T-cell (primary cell): Measurements from ENCODE around the gene TRIM32. TPM values are rescaled to one million over a fixed set of nuclear protein-coding genes. Genes with fewer than 3 reads are reported as not detected.

Experiments used
- ATAC-seq, 4 experiments: fragments of 200-7000 bp in 3 of 4; fragments of 150-1000 bp in 1 of 4; cut with Tn5 transposase; replicated peaks in 1 of 4; 1 replicate in 3 of 4; 2 replicates in 1 of 4; pipeline ENCODE4 v1.10.0; 2021; ENCODE audit warnings: moderate library complexity in 3 of 4, mild to moderate bottlenecking in 2 of 4, moderate number of reproducible peaks in 1 of 4
- CTCF ChIA-PET, 2 donors: fragments of 300-600 bp; sonication (Branson Sonifier 250); formaldehyde crosslinking; loops; one replicate each; lab custom pipeline; 2022; ENCODE audit warnings: antibody characterized with exemption in 2 of 2; lab: Charles Lee
- POLR2A ChIA-PET, 2 donors: fragments of 300-600 bp; sonication (Branson Sonifier 250); formaldehyde crosslinking; loops; one replicate each; lab custom pipeline; 2022; ENCODE audit warnings: antibody characterized with exemption in 2 of 2; lab: Charles Lee
- DNase-seq, 35 experiments: peaks; one replicate each; pipeline versions ENCODE4 v3.0.0 to v3.0.0-alpha.2; 2013 to 2023
- H3K27ac ChIP-seq: one replicate; pipeline ENCODE4 v1.5.1; 2013; ENCODE audit warnings: low read length
- H3K27me3 ChIP-seq, 2 experiments: replicated peaks in 1 of 2; 1 replicate in 1 of 2; 2 replicates in 1 of 2; pipeline versions ENCODE4 v1.6.1 to v1.7.0; 2013; ENCODE audit warnings: low read length in 1 of 2, mixed read lengths in 1 of 2; ENCODE audit not compliant: control insufficient read depth in 2 of 2, insufficient read depth in 2 of 2; ENCODE audit errors: extremely low read depth in 1 of 2
- H3K36me3 ChIP-seq, 2 donors: 1 replicate in 1 of 2; 2 replicates in 1 of 2; pipeline versions ENCODE4 v1.6.1 to v1.7.0; 2013; ENCODE audit warnings: low read length in 1 of 2; ENCODE audit not compliant: control insufficient read depth in 2 of 2, insufficient read depth in 1 of 2; ENCODE audit errors: extremely low read depth in 1 of 2
- H3K4me1 ChIP-seq, 2 experiments: 1 replicate in 1 of 2; 2 replicates in 1 of 2; pipeline versions ENCODE4 v1.6.1 to v1.7.0; 2013; ENCODE audit warnings: low read length in 2 of 2, mixed read lengths in 1 of 2; ENCODE audit not compliant: insufficient read depth in 2 of 2, control insufficient read depth in 1 of 2; ENCODE audit errors: extremely low read depth in 1 of 2
- H3K4me3 ChIP-seq, 2 donors: 1 replicate in 1 of 2; 2 replicates in 1 of 2; pipeline versions ENCODE4 v1.5.1 to v1.7.0; 2013; ENCODE audit warnings: mild to moderate bottlenecking in 2 of 2, low read length in 1 of 2, moderate library complexity in 1 of 2; ENCODE audit not compliant: control insufficient read depth in 1 of 2; ENCODE audit errors: extremely low read depth in 1 of 2
- H3K9me3 ChIP-seq: 2 replicates; pipeline ENCODE4 v1.7.0; 2013
- H3K27ac Mint-ChIP-seq, 2 donors: one replicate each; pipeline ENCODE4 v1.8.0; 2020 to 2021; ENCODE audit warnings: mild to moderate bottlenecking in 2 of 2, mixed read lengths in 2 of 2
- H3K27me3 Mint-ChIP-seq, 2 donors: one replicate each; pipeline ENCODE4 v1.8.0; 2021 to 2022; ENCODE audit warnings: mixed read lengths in 2 of 2
- H3K36me3 Mint-ChIP-seq: one replicate; pipeline ENCODE4 v1.8.0; 2021; ENCODE audit warnings: mixed read lengths
- H3K4me1 Mint-ChIP-seq, 3 donors: one replicate each; pipeline ENCODE4 v1.8.0; 2020 to 2022; ENCODE audit warnings: mixed read lengths in 3 of 3, mild to moderate bottlenecking in 1 of 3
- H3K4me3 Mint-ChIP-seq, 3 donors: one replicate each; pipeline ENCODE4 v1.8.0; 2020 to 2022; ENCODE audit warnings: mild to moderate bottlenecking in 3 of 3, mixed read lengths in 3 of 3, moderate library complexity in 3 of 3
- H3K9me3 Mint-ChIP-seq, 3 donors: one replicate each; pipeline ENCODE4 v1.8.0; 2020 to 2022; ENCODE audit warnings: mixed read lengths in 3 of 3
- WGBS: methylation state at CpG from one replicate; pipeline ENCODE4 v1.1.5; 2013; ENCODE audit warnings: missing lambda C conversion rate; ENCODE audit not compliant: insufficient coverage; 5-methylcytosine and 5-hydroxymethylcytosine counted together
- total RNA-seq, 35 experiments: library from RNA in 6 of 35; stranded (reverse) in 6 of 35; fragments of 120-200 nt in 1 of 35; gene quantifications; one replicate each; pipeline versions ENCODE4 v1.2.1 to v1.2.4 and lab custom pipeline; 2013 to 2026

Gene TRIM32
- total RNA-seq, 5 donors from 2014 or later (not counting 1 experiment from before 2014, with no cell fraction given) = 7.7 to 23.4 (median 19.8) TPM

- WGBS = 76% methylated on average over 7 of the region's 9 CpGs
These were observed 46.0 kb downstream of the TRIM32 start for GRCh38 chr9:116733010-116733641.

GRCh38 chr9:116736399-116737151 lies 49.5 kb downstream of the TRIM32 start:
- Mint-ChIP-seq H3K27ac (no peak overlapping the region), H3K36me3 (no peaks in the 10 kb centered on the region), H3K27me3 (peaks cover 17 to 24% of the 10 kb centered on the region in 2 donors), H3K4me3 (no peak overlapping the region), H3K9me3 (no peaks in the 10 kb centered on the region), H3K4me1 (peaks cover 2 to 7% (median 3%) of the 10 kb centered on the region in 3 donors)
- H3K4me1 ChIP-seq = peaks cover 0 to 6% of the 10 kb centered on the region in 2 experiments
- ChIA-PET CTCF (interaction anchor here in 1 of 2 donors (1.2 kb wide), 1 partner anchor 25 kb away, joined by 3 read pairs; no protein-coding TSS in a partner anchor), POLR2A (no interaction called here)
- no peak for DNase-seq
- H3K4me3 ChIP-seq = no peak overlapping the region
- H3K27ac ChIP-seq = no peak overlapping the region
- H3K36me3 ChIP-seq = no peaks in the 10 kb centered on the region
- WGBS = 28% methylated on average over 5 of the region's 8 CpGs
- no peaks in the 10 kb centered on the region for H3K9me3 ChIP-seq
- no peak for ATAC-seq
- H3K27me3 ChIP-seq = peaks cover 0 to 13% of the 10 kb centered on the region in 2 experiments

More at GRCh38 chr9:116733010-116733641, 46.0 kb downstream of the TRIM32 start:
- ATAC-seq = no peak
- Histone ChIP-seq H3K36me3 (no peaks in the 10 kb centered on the region), H3K4me3 (no peak overlapping the region), H3K4me1 (peaks cover 0 to 6% of the 10 kb centered on the region in 2 experiments), H3K27me3 (peaks cover 0 to 13% of the 10 kb centered on the region in 2 experiments), H3K9me3 (no peaks in the 10 kb centered on the region), H3K27ac (no peak overlapping the region)
- no peak overlapping the region for H3K27ac Mint-ChIP-seq
- ChIA-PET CTCF (no interaction called here), POLR2A (no interaction called here)
- H3K27me3 Mint-ChIP-seq = peaks cover 17 to 31% of the 10 kb centered on the region in 2 donors
- DNase-seq = no peak
- no peaks in the 10 kb centered on the region for H3K9me3 Mint-ChIP-seq
- no peak overlapping the region for H3K4me3 Mint-ChIP-seq
- H3K4me1 Mint-ChIP-seq = peaks cover 2 to 7% (median 3%) of the 10 kb centered on the region in 3 donors
- no peaks in the 10 kb centered on the region for H3K36me3 Mint-ChIP-seq

- Histone ChIP-seq H3K4me3 (no peak overlapping the region), H3K27ac (no peak overlapping the region), H3K9me3 (no peaks in the 10 kb centered on the region), H3K36me3 (no peaks in the 10 kb centered on the region), H3K27me3 (peaks cover 0 to 13% of the 10 kb centered on the region in 2 experiments), H3K4me1 (peaks cover 0 to 6% of the 10 kb centered on the region in 2 experiments)
- Mint-ChIP-seq H3K36me3 (no peaks in the 10 kb centered on the region), H3K27ac (no peak overlapping the region), H3K4me1 (peaks cover 2 to 7% (median 3%) of the 10 kb centered on the region in 3 donors), H3K9me3 (no peaks in the 10 kb centered on the region), H3K4me3 (no peak overlapping the region), H3K27me3 (peaks cover 17 to 24% of the 10 kb centered on the region in 2 donors)
- CTCF ChIA-PET = interaction anchor here (0.6 to 1.2 kb wide), 3 partner anchors 15 to 124 kb away, joined by 3 read pairs; no protein-coding TSS in a partner anchor
- POLR2A ChIA-PET = no interaction called here
- DNase-seq (peak in 28 of 35 experiments; percentile 1 to 37 (median 13)), ATAC-seq (peak in 1 of 4 experiments; percentile 35)
- 2% methylated on average over 10 of the region's 16 CpGs for WGBS
These were observed 50.0 kb downstream of the TRIM32 start for GRCh38 chr9:116737152-116737546.

GRCh38 chr9:116741086-116741740 lies 54.1 kb downstream of the TRIM32 start:
- Histone ChIP-seq H3K36me3 (no peaks in the 10 kb centered on the region), H3K4me1 (peaks cover 0 to 6% of the 10 kb centered on the region in 2 experiments), H3K27ac (no peak overlapping the region), H3K27me3 (peaks cover 0 to 11% of the 10 kb centered on the region in 2 experiments), H3K9me3 (no peaks in the 10 kb centered on the region), H3K4me3 (no peak overlapping the region)
- H3K36me3 Mint-ChIP-seq = no peaks in the 10 kb centered on the region
- H3K27me3 Mint-ChIP-seq = peaks cover 9 to 22% of the 10 kb centered on the region in 2 donors
- H3K27ac Mint-ChIP-seq = no peak overlapping the region
- ATAC-seq (no peak), DNase-seq (no peak)
- H3K4me1 Mint-ChIP-seq = peaks cover 2 to 7% (median 3%) of the 10 kb centered on the region in 3 donors
- H3K9me3 Mint-ChIP-seq = no peaks in the 10 kb centered on the region
- ChIA-PET POLR2A (no interaction called here), CTCF (no interaction called here)
- H3K4me3 Mint-ChIP-seq = no peak overlapping the region
- 67% methylated on average over 2 of the region's 3 CpGs for WGBS

- Histone ChIP-seq H3K4me1 (peaks cover 0 to 5% of the 10 kb centered on the region in 2 experiments), H3K27me3 (peaks cover 0 to 8% of the 10 kb centered on the region in 2 experiments), H3K36me3 (no peaks in the 10 kb centered on the region), H3K27ac (no peak overlapping the region), H3K4me3 (no peak overlapping the region), H3K9me3 (no peaks in the 10 kb centered on the region)
- H3K9me3 Mint-ChIP-seq = no peaks in the 10 kb centered on the region
- ChIA-PET CTCF (no interaction called here), POLR2A (no interaction called here)
- ATAC-seq = no peak
- no peak overlapping the region for H3K4me3 Mint-ChIP-seq
- WGBS = no CpG with 5 or more reads among the region's 2 CpGs
- peaks cover 6 to 19% of the 10 kb centered on the region in 2 donors for H3K27me3 Mint-ChIP-seq
- no peak overlapping the region for H3K27ac Mint-ChIP-seq
- H3K36me3 Mint-ChIP-seq = no peaks in the 10 kb centered on the region
- H3K4me1 Mint-ChIP-seq = peaks cover 2 to 5% (median 2%) of the 10 kb centered on the region in 3 donors
- DNase-seq = no peak
These were observed 54.6 kb downstream of the TRIM32 start for GRCh38 chr9:116741742-116742141.

- ChIA-PET POLR2A (no interaction called here), CTCF (interaction anchor here in 1 of 2 donors (0.7 kb wide), 1 partner anchor 45 kb away, joined by 3 read pairs; no protein-coding TSS in a partner anchor)
- no peak for ATAC-seq
These were observed 62.1 kb downstream of the TRIM32 start for GRCh38 chr9:116749176-116749575.

More at GRCh38 chr9:116749176-116749575, 62.1 kb downstream of the TRIM32 start:
- Histone ChIP-seq H3K27me3 (no peaks in the 10 kb centered on the region), H3K36me3 (no peaks in the 10 kb centered on the region), H3K4me1 (no peaks in the 10 kb centered on the region), H3K27ac (no peak overlapping the region), H3K9me3 (no peaks in the 10 kb centered on the region), H3K4me3 (no peak overlapping the region)
- Mint-ChIP-seq H3K36me3 (no peaks in the 10 kb centered on the region), H3K27me3 (peaks cover 5 to 36% of the 10 kb centered on the region in 2 donors), H3K4me3 (no peak overlapping the region), H3K27ac (no peak overlapping the region), H3K9me3 (no peaks in the 10 kb centered on the region), H3K4me1 (peaks cover 0 to 5% (median 0%) of the 10 kb centered on the region in 3 donors)
- no peak for DNase-seq
- no CpG with 5 or more reads among the region's 3 CpGs for WGBS
